DMS114 treated with DMSO at 0.1 percent for 48 hours (cell line): ENCODE results near the gene RPL6.
A peak's percentile ranks its signal among the peaks of the same experiment; 100 is the strongest.
"Not testable (repeated sequence)": the region's sequence is repeated elsewhere in the genome, so short reads cannot be mapped to it uniquely, and the experiment has no call there.

ENCODE experiments used
- DNase-seq: peaks from one replicate; lab custom pipeline; 2025; ENCODE audit not compliant: unreplicated experiment; lab: John Stamatoyannopoulos, UW

RPL6 gene

GRCh38 chr12:112419297-112420133, 10.1 kb upstream of the RPL6 start:
- DNase-seq = no peak

DNA sequence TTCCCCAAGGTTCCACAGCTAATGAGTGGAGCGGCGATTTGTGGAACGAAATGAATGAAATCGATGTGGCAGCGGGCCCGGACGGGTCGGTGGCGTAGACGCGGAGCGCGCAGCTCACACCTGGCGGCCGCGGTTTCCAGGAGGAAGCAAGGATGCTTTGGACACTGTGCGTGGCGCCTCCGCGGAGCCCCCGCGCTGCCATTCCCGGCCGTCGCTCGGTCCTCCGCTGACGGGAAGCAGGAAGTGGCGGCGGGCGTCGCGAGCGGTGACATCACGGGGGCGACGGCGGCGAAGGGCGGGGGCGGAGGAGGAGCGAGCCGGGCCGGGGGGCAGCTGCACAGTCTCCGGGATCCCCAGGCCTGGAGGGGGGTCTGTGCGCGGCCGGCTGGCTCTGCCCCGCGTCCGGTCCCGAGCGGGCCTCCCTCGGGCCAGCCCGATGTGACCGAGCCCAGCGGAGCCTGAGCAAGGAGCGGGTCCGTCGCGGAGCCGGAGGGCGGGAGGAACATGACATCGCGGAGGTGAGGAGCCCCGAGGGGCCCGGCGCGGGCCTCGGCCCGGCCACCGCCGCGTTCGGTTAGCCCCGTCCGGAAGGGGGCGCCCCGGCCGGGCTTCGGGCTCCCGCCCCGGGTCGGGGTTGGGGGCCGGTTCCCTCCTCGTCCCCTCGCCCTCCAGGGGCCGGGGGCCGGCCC, 9.3 kb upstream of the RPL6 start, which contains the start of gene PTPN11:
TSS of gene PTPN11 (plus strand) at position 340 of the 689 bp plus-strand sequence. CDS start at position 505, 165 bp downstream.
- DNase-seq = peak; percentile 43

DNA sequence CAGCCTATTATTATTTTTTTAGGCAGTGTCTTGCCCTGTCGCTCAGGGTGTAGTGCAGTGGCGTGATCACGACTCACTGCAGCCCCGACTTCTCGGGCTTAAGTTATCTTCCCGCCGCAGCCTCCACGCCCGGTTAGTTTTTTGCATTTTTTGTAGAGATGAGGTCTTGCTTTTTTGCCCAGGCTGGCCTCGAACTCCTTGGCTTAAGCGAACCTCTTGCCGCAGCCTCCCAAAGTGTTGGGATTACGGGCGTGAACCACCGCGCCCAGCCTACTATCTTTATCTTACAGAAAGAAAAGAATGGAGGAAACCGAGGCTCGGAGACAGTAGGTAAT, 8.8 kb upstream of the RPL6 start:
- no peak for DNase-seq

DNA sequence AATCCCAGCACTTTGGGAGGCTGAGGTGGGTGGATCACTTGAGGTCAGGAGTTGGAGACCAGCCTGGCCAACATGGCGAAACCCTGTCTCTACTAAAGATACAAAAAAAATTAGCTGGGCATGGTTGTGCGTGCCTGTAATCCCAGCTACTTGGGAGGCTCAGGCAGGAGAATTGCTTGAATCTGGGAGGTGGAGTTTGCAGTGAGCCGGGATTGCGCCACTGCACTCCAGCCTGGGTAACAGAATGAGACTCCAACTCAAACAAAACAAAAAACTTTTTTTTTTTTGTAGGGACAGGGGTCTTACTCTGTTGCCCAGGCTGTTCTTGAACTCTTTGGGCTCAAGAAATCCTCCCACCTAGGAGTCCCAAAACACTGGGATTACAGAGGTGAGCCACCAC, 6.1 kb upstream of the RPL6 start:
- DNase-seq = not testable (repeated sequence)

GRCh38 chr12:112413855-112414625, 4.6 kb upstream of the RPL6 start:
- no peak for DNase-seq

DNA sequence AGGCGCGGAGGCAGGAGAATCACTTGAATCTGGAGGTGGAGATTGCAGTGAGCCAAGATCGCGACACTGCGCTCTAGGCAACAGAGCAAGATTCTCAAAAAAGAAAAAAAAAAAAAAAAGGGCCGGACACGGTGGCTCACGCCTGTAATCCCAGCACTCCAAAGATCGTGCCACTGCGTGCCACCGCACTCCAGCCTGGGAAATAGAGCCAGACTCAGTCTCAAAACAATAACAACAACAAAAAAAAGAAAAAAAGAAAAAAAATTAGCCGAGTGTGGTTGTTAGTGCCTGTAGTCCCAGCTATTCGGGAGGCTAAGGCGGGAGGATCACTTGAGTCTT, 470 bp upstream of the RPL6 start:
- no peak for DNase-seq

DNA sequence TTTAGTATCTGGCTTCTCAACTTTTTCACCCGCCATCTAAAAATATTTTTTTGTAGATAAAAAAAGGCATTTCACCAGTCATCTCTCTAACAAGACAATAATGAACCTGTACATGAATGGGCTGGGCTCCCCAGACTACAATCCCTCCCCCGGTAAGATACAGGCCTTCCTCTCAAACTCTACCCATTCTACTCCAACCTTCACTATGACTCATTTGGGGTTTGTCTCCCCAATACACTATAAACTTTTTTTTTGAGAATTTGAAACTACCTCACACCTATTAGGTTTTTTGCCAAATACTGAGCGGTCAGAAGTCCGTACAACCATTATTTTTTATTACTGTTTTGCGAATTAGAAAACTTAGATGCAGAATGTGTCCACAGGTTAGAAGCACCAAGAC, 784 bp downstream of the RPL6 start:
- DNase-seq = no peak

DNA sequence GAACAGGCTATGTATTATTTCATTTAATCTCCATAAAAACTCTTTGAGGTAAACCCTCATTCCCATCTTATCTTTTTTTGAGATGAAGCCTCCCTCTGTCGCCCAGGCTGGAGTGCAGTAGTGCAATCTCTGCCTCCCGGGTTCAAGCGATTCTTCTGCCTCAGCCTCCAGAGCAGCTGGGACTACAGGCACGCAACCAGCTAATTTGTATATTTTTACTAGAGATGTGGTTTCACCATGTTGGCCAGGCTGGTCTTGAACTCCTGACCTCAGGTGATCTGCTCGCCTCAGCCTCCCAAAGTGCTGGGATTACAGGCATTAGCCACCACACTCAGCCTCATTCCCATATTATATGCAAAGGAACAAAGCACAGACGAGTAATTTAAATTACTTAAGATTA, 1.7 kb downstream of the RPL6 start:
- DNase-seq = not testable (repeated sequence)

DNA sequence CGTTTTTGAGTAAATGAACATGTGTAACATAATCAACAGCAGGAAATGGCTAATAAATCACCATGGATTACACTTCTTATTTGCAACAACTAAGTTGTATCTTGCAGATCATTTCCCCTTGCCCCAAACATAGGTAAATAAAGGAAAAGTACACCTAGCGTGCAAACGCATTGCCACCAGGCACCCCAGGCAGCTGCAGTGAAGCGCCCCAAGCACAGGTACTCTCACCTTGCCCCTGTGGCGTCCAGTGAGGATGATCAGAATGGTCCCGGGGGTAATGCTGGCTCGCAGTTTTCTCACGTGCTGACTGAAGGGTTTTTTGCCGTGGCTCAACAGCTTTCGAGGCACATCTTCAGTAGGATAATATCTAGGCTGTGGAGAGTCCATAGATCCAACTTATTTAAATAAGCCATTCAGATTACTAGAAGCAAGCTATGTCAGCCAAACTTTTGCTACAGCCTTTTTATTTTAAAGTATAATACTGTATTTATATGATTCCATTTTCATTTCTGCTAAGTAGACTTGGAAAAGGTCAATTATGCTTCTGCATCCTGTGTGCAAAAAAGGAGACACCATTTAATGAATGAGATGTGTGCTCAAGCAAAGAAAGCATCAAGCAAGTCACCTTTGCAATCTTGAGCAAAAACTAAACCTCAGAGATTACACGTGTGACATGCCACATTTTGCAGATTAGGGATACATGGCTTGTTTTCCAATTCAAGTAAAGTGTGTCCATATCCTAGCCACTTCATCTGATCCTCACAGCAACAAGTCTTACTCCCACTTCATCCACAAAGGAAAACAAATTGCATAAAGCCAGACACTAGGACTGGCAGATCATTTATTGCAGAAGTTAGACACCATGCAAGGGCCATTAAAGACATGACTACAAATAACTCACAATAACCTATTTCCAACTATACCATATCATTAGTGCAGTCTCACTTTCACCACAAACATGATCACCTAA, 2.6 kb downstream of the RPL6 start:
- DNase-seq = no peak

GRCh38 chr12:112401903-112402498, 7.4 kb downstream of the RPL6 start:
- DNase-seq = no peak

DNA sequence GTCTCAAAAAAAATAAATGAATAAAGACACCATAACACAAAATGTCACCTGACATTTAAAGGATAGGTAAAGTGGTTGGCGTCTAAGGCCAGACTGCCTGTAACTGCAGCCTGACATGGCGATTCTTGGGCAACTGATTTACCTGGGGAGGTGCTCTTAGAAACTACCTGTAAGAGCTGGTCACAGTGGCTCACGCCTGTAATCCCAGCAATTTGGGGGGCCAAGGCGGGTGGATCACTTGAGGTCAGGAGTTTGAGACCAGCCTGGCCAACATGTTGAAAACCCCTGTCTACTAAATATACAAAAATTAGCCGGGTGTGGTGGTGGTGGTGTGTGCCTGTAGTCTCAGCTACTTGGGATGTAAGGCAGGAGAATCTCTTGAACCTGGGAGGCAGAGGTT, 8.4 kb downstream of the RPL6 start:
- no peak for DNase-seq

DNA sequence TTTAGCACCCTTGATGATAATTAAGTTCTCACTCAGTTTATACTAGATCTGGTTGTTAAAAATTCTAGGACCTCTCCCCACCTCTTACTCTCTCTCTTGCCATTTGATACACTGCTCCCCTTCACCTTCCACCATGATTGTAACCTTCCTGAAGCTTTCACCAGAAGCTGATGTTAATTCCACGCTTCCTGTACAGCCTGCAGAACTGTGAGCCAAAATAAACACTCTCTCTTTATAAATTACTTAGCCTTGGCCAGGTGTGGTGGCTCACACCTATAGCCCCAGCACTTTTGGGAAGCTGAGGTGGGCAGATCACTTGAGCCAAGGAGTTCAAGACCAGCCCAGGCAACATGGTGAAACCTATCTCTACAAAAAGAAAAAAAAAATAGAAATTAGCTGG, 16.1 kb downstream of the RPL6 start:
- no peak for DNase-seq

GRCh38 chr12:112389922-112390654, 19.3 kb downstream of the RPL6 start:
- not testable (repeated sequence) for DNase-seq

DNA sequence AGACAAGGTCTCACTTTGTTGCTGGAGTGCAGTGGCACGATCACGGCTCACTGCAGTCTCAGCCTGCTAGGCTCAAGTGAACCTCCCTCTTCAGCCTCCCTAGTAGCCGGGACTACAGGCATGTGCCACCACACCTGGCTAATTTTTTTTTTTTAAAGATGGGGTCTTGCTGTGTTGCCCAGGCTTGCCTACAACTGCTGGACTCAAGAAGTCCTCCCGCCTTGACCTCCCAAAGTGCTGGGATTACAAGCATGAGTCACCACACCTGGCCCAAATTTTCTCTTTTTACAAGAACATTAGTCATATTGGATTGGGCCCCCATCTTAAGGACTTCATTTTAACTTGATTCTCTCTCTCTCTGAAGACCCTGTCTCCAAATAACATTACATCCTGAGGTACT, 20.2 kb downstream of the RPL6 start:
- no peak for DNase-seq

DNA sequence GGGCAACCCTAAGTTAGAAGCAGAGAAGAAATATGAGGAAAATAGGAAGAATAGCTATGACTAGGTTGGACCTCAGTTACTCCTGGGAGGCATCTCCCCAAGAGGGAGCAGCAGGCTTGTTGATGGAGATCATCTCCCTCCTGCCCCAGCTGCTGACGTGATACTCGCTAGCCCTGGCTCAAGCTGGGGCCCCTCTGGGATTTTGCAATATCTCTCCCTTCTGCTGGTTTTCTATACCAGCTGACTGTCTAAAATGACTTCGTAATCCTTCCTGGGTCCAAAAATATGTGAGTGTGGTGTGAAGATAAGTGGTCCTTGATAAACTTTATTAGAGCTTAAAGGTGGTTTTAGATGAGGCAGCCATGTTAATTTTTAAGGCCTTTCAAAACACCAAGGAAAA, 22.7 kb downstream of the RPL6 start:
- no peak for DNase-seq

GRCh38 chr12:112382866-112383265, 26.5 kb downstream of the RPL6 start:
- DNase-seq = no peak

GRCh38 chr12:112381883-112382796, 27.3 kb downstream of the RPL6 start, which contains the start of gene HECTD4:
TSS of gene HECTD4 (minus strand) at chr12:112382431. CDS start at chr12:112382128, 303 bp downstream.
- DNase-seq = peak; percentile 83

GRCh38 chr12:112381406-112381882, 28.0 kb downstream of the RPL6 start:
- no peak for DNase-seq
